ENCODE measurements around the gene F11R. TPM values are rescaled to one million over a fixed set of nuclear protein-coding genes. Genes with fewer than 3 reads are reported as not detected.

The F11R gene
- total and polyA plus RNA-seq, 12 donors: 7.1 to 22.7 (median 10.1) TPM

DNA sequence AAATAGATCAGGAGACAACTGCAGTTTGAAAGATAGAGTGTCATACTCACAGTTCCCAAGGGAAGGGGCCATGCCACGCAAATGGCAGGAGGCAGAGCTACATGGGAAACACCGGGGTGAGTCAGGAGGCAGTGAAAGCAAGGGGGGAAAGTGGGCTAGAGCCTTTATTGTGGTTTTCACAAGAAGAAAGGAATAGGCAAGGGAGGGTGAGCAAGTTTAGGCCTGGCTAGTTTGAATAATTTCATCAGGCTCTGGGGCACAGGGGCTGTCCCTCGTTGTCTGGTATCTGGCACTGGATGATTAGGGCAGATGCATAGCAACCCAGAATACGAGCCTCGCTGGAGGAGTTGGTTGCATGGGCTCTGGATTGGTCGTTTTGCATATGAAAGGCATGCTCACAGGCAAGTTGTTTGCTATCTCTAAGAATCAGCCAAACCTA, 49.3 kb downstream of the F11R start:
- Histone ChIP-seq H3K36me3 (no peaks in the 10 kb centered on the region), H3K27me3 (peaks cover 0 to 27% (median 11%) of the 10 kb centered on the region in 7 donors), H3K27ac (no peak overlapping the region), H3K4me1 (no peaks in the 10 kb centered on the region), H3K4me3 (no peak overlapping the region), H3K9me3 (no peaks in the 10 kb centered on the region)
- ATAC-seq (no peak), DNase-seq (no peak)
- no peak for TF ChIP-seq CTCF (IDR thresholded peaks at IDR 0.05)
- WGBS, 2 donors: 36 to 40% methylated on average over 6 of the region's 6 CpGs
- intact Hi-C loops (cut with DNase I): no loop called here

GRCh38 chr1:160963521-160963920, 57.4 kb downstream of the F11R start:
- no peak for TF ChIP-seq CTCF (IDR thresholded peaks at IDR 0.05)
- Histone ChIP-seq H3K27ac (no peak overlapping the region), H3K4me3 (no peak overlapping the region), H3K27me3 (peaks cover 0 to 5% (median 0%) of the 10 kb centered on the region in 7 donors), H3K9me3 (no peaks in the 10 kb centered on the region), H3K36me3 (no peaks in the 10 kb centered on the region), H3K4me1 (no peaks in the 10 kb centered on the region)
- WGBS, 2 donors: 34 to 41% methylated on average over 4 of the region's 4 CpGs
- DNase-seq (no peak), ATAC-seq (no peak)
- intact Hi-C loops (cut with DNase I): no loop called here

- no peaks in the 10 kb centered on the region for H3K9me3 ChIP-seq
These were observed 59.5 kb downstream of the F11R start for GRCh38 chr1:160961419-160961818.

DNA sequence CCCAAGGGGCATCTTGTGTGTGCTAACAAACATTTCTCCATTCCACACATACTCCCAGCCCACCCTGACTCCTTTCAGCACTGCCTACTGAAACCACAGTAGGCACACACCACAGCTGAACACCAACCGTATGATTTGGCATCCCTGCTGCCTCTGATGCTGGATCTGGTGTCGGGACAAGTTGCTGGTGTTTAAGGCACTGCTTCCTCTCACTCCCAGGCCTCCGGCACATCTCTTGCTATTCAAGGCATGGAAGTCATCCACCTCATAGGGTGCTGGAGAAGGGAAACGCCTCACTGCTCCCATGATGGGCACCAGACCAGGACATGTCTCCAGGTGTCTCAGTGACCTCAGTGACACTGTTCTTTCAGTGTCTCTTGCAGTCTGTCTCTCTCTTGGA, 64.0 kb downstream of the F11R start:
- whole genome bisulfite sequencing, 2 donors: 61 to 73% methylated on average over 4 of the region's 4 CpGs
- TF ChIP-seq CTCF (IDR thresholded peaks at IDR 0.05): no peak
- DNase-seq (no peak), ATAC-seq (no peak)
- Histone ChIP-seq H3K9me3 (no peaks in the 10 kb centered on the region), H3K27ac (no peak overlapping the region), H3K27me3 (peaks cover 0 to 7% (median 0%) of the 10 kb centered on the region in 7 donors), H3K4me1 (no peaks in the 10 kb centered on the region), H3K36me3 (no peaks in the 10 kb centered on the region), H3K4me3 (no peak overlapping the region)
- intact Hi-C loops (cut with DNase I): loop anchor here in 6 of 10 donors (10.0 kb wide), 3 partner anchors 122 to 282 kb away; no protein-coding TSS in a partner anchor

More at GRCh38 chr1:160961419-160961818, 59.5 kb downstream of the F11R start:
- intact Hi-C loops (cut with DNase I): no loop called here
- H3K4me3 ChIP-seq: no peak overlapping the region
- TF ChIP-seq CTCF (IDR thresholded peaks at IDR 0.05): no peak
- WGBS, 2 donors: 71 to 73% methylated on average over 1 of the region's 1 CpG
- no peaks in the 10 kb centered on the region for H3K27me3 ChIP-seq
- no peak overlapping the region for H3K27ac ChIP-seq
- no peaks in the 10 kb centered on the region for H3K4me1 ChIP-seq
- no peak for DNase-seq
- no peak for ATAC-seq
- H3K36me3 ChIP-seq: no peaks in the 10 kb centered on the region

Data from heart right ventricle (tissue), 16 donors.